Left ventricle myocardium inferior (tissue), 1 donor: ENCODE data around the gene TFEC. TPM values are rescaled to one million over a fixed set of nuclear protein-coding genes. Genes with fewer than 3 reads are reported as not detected.

Source experiments
- DNase-seq: peaks from one replicate; pipeline ENCODE4 v3.0.0-alpha.2; 2020
- H3K27ac ChIP-seq: fragments of 200-600 bp; replicated peaks from 2 replicates; pipeline ENCODE4 v1.8.0; 2021
- H3K27me3 ChIP-seq: fragments of 200-600 bp; 2 replicates; pipeline ENCODE4 v1.8.0; 2021; ENCODE audit warnings: low read depth
- H3K36me3 ChIP-seq: fragments of 200-600 bp; 2 replicates; pipeline ENCODE4 v1.8.0; 2021
- H3K4me1 ChIP-seq: fragments of 200-600 bp; 2 replicates; pipeline ENCODE4 v1.8.0; 2021
- H3K4me3 ChIP-seq: fragments of 200-600 bp; 2 replicates; pipeline ENCODE4 v1.8.0; 2021; ENCODE audit warnings: mild to moderate bottlenecking, moderate library complexity
- H3K9me3 ChIP-seq: fragments of 200-600 bp; replicated peaks from 2 replicates; pipeline ENCODE4 v1.8.0; 2021
- CTCF ChIP-seq: fragments of 200-600 bp; IDR thresholded peaks from 2 replicates; pipeline ENCODE4 v1.8.0; 2021; ENCODE audit warnings: antibody characterized with exemption, mild to moderate bottlenecking, borderline replicate concordance
- intact Hi-C: fragments of 100-400 bp; cut with micrococcal nuclease; formaldehyde crosslinking; loops from one replicate; pipeline ENCODE4 v1.11.0; 2022
- total RNA-seq: library from RNA; stranded (reverse); fragmentation: NEBNext Ultra II Directional; extraction: Animal tissue kit (Norgen Biotek cat#: 25700); gene quantifications from one replicate; pipeline ENCODE4 v1.2.1, GENCODE V29; 2021
- donor health status: DM: no; HTN: yes; CAD: no; lungs with severe emphysema.

Gene TFEC
- total RNA-seq, 1 donor from 2014 or later, result 1.7 TPM

GRCh38 chr7:115964799-115965198 lies 65.8 kb downstream of the TFEC start:
- no peaks in the 10 kb centered on the region for H3K36me3 ChIP-seq
- DNase-seq, result no peak
- TF ChIP-seq CTCF, result no peak
- H3K4me1 ChIP-seq, result no peaks in the 10 kb centered on the region
- intact Hi-C loops, result no loop called here
- peaks cover 7% of the 10 kb centered on the region for H3K9me3 ChIP-seq
- no peak overlapping the region for H3K4me3 ChIP-seq
- no peaks in the 10 kb centered on the region for H3K27me3 ChIP-seq
- H3K27ac ChIP-seq, result no peak overlapping the region

GRCh38 chr7:115962340-115962739 lies 68.2 kb downstream of the TFEC start:
- no peaks in the 10 kb centered on the region for H3K27me3 ChIP-seq
- TF ChIP-seq CTCF, result no peak
- no peaks in the 10 kb centered on the region for H3K36me3 ChIP-seq
- no peak overlapping the region for H3K27ac ChIP-seq
- intact Hi-C loops, result no loop called here
- no peak for DNase-seq
- H3K4me3 ChIP-seq, result no peak overlapping the region
- H3K4me1 ChIP-seq, result no peaks in the 10 kb centered on the region
- H3K9me3 ChIP-seq, result peaks cover 10% of the 10 kb centered on the region

DNA sequence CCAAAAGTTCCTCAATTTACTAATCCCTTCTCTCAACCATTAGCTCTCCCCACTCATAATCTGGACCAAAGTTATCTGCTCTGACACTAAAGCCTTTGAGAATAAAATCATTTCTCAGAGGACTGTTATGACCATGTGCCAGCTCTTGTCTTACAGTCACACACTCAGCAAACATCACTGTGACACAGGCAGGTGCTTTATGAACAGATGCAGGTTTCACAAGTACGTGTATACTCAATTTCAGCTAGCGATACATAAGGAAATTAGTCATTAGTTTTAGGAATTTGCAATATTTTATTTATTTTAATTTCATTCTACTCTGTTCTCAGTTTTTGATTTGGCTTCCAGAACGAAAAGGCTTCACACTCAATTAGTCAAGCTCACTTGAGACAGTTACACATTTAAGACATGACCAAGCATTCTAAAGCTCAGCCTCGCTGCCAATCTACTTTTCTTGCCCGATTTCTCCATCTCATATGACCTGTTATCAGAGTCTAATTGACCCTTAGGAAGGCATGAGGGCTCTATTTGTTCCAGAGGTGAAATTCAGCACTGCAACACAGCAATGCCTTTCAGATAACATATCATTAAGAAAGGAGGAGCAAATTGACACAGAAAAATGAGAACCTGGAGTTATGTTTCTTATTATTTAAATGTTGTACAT lies 76.8 kb downstream of the TFEC start:
- Histone ChIP-seq H3K4me1 (no peaks in the 10 kb centered on the region), H3K27ac (no peak overlapping the region), H3K9me3 (no peaks in the 10 kb centered on the region), H3K27me3 (no peaks in the 10 kb centered on the region), H3K4me3 (no peak overlapping the region), H3K36me3 (no peaks in the 10 kb centered on the region)
- intact Hi-C loops, result no loop called here
- no peak for TF ChIP-seq CTCF
- no peak for DNase-seq

- TF ChIP-seq CTCF, result no peak
- Histone ChIP-seq H3K36me3 (no peaks in the 10 kb centered on the region), H3K4me3 (no peak overlapping the region), H3K27ac (no peak overlapping the region), H3K9me3 (no peaks in the 10 kb centered on the region), H3K4me1 (no peaks in the 10 kb centered on the region), H3K27me3 (no peaks in the 10 kb centered on the region)
- intact Hi-C loops, result no loop called here
- DNase-seq, result no peak
Measured at GRCh38 chr7:115952832-115953231, 77.7 kb downstream of the TFEC start.

- no peaks in the 10 kb centered on the region for H3K4me1 ChIP-seq
- no peaks in the 10 kb centered on the region for H3K36me3 ChIP-seq
- H3K27me3 ChIP-seq, result no peaks in the 10 kb centered on the region
- no peak overlapping the region for H3K27ac ChIP-seq
- DNase-seq, result no peak
- H3K4me3 ChIP-seq, result no peak overlapping the region
- H3K9me3 ChIP-seq, result no peaks in the 10 kb centered on the region
- intact Hi-C loops, result no loop called here
- TF ChIP-seq CTCF, result no peak
Measured at GRCh38 chr7:115951547-115951946, 79.0 kb downstream of the TFEC start.
